ENCODE measurements around the gene RFX3. TPM values are rescaled to one million over a fixed set of nuclear protein-coding genes. Genes with fewer than 3 reads are reported as not detected.

RFX3 gene
- total and polyA plus RNA-seq, 4 donors: 0.30 to 4.6 (median 1.5) TPM

DNA sequence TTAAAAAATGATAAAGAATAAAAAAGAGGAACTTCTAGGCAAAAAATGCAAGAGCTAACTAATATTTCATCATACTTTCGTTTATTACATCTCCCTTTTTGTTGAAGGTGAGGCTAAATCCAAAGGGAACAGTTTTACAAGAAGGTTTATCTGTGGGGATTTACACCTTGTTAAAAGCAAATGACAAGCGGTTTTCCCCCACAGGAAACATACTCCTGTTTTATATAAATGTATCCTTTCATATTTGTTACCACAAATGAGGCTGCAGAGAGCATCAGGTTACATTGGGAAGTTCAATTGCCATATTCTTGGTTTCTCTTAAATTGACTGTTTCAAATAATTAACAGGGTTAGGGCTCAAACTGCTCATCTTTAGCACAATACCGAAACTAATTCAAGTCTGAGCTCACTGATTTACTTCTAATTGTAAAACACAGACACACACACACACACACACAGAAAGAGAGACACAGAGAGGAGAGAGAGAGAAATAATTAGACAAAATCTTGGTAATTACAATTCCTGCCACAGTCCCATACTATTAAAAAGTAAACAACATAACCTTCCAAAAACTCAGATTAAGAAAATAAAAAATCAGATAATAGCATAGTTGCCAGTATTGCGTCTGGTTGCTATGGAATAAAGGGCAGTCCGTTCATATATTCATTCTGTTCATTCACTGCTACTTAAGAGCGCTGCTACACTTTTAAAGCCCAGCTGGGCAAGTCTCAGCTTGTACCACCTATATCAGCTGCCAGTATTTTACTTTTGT is 17.1 kb downstream of the RFX3 start:
- WGBS: 84% methylated on average over 6 of the region's 6 CpGs
- H3K9ac ChIP-seq (ENCODE audit: low read depth in 1 of 2, low read length in 2 of 2): no peak overlapping the region

DNA sequence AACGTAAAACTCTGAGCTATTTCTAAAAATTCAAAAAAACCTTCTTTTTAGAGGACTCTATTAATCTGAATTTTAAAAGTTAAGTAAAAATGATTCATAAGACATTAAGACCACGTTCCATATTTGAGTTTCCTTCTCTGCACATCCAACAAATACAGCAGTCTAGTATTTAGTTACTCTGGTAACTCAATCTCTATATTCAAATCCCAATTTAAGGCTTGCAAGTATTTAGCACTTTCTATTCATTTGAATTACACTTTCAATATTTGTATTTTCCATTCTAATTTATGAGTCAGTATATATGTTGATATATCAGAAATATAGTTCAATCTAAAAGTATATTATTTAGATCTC is 17.7 kb downstream of the RFX3 start:
- no peaks in the 10 kb centered on the region for H3K4me1 ChIP-seq (ENCODE audit: control insufficient read depth in 4 of 4, insufficient read depth in 4 of 4, low read length in 3 of 4)
- H3K9ac ChIP-seq (ENCODE audit: low read depth in 1 of 2, low read length in 2 of 2): no peak overlapping the region
- H3K9me3 ChIP-seq (ENCODE audit: control insufficient read depth in 4 of 4, low read length in 3 of 4): no peaks in the 10 kb centered on the region
- H3K27me3 ChIP-seq (ENCODE audit: control insufficient read depth in 4 of 4, insufficient read depth in 4 of 4, low read length in 3 of 4): no peaks in the 10 kb centered on the region
- no peak for TF ChIP-seq YY1 (IDR thresholded peaks at IDR 0.05)
- no peak for TF ChIP-seq ATF3 (IDR thresholded peaks at IDR 0.05)
- TF ChIP-seq TAF1 (conservative IDR thresholded peaks at IDR 0.05): no peak
- TF ChIP-seq, protein P1, sequence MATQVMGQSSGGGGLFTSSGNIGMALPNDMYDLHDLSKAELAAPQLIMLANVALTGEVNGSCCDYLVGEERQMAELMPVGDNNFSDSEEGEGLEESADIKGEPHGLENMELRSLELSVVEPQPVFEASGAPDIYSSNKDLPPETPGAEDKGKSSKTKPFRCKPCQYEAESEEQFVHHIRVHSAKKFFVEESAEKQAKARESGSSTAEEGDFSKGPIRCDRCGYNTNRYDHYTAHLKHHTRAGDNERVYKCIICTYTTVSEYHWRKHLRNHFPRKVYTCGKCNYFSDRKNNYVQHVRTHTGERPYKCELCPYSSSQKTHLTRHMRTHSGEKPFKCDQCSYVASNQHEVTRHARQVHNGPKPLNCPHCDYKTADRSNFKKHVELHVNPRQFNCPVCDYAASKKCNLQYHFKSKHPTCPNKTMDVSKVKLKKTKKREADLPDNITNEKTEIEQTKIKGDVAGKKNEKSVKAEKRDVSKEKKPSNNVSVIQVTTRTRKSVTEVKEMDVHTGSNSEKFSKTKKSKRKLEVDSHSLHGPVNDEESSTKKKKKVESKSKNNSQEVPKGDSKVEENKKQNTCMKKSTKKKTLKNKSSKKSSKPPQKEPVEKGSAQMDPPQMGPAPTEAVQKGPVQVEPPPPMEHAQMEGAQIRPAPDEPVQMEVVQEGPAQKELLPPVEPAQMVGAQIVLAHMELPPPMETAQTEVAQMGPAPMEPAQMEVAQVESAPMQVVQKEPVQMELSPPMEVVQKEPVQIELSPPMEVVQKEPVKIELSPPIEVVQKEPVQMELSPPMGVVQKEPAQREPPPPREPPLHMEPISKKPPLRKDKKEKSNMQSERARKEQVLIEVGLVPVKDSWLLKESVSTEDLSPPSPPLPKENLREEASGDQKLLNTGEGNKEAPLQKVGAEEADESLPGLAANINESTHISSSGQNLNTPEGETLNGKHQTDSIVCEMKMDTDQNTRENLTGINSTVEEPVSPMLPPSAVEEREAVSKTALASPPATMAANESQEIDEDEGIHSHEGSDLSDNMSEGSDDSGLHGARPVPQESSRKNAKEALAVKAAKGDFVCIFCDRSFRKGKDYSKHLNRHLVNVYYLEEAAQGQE (IDR thresholded peaks at IDR 0.05): no peak
- TF ChIP-seq RAD21 (IDR thresholded peaks at IDR 0.05): no peak
- no peak for TF ChIP-seq JUND (IDR thresholded peaks at IDR 0.05)
- TF ChIP-seq EGR1 (IDR thresholded peaks at IDR 0.05; ENCODE audit: low read depth in 2 of 2): no peak
- TF ChIP-seq FOXA2 (IDR thresholded peaks at IDR 0.05): no peak
- TF ChIP-seq, protein P2, sequence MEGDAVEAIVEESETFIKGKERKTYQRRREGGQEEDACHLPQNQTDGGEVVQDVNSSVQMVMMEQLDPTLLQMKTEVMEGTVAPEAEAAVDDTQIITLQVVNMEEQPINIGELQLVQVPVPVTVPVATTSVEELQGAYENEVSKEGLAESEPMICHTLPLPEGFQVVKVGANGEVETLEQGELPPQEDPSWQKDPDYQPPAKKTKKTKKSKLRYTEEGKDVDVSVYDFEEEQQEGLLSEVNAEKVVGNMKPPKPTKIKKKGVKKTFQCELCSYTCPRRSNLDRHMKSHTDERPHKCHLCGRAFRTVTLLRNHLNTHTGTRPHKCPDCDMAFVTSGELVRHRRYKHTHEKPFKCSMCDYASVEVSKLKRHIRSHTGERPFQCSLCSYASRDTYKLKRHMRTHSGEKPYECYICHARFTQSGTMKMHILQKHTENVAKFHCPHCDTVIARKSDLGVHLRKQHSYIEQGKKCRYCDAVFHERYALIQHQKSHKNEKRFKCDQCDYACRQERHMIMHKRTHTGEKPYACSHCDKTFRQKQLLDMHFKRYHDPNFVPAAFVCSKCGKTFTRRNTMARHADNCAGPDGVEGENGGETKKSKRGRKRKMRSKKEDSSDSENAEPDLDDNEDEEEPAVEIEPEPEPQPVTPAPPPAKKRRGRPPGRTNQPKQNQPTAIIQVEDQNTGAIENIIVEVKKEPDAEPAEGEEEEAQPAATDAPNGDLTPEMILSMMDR (IDR thresholded peaks at IDR 0.05; ENCODE audit: low read depth, low read length, missing input control): no peak
- no peak for TF ChIP-seq GABPA (IDR thresholded peaks at IDR 0.05 in 1 of 2, conservative IDR thresholded peaks at IDR 0.05 in 1 of 2)
- TF ChIP-seq FOXA1 (IDR thresholded peaks at IDR 0.05): no peak
- TF ChIP-seq RXRA (IDR thresholded peaks at IDR 0.05): no peak
- no peak for TF ChIP-seq ZBTB33 (IDR thresholded peaks at IDR 0.05)
- TF ChIP-seq SP1 (IDR thresholded peaks at IDR 0.05): no peak
- TF ChIP-seq HNF4G (IDR thresholded peaks at IDR 0.05): no peak
- TF ChIP-seq MAX (IDR thresholded peaks at IDR 0.05): no peak
- no peak for TF ChIP-seq NR2F2 (IDR thresholded peaks at IDR 0.05)
- no peak for TF ChIP-seq HNF4A (conservative IDR thresholded peaks at IDR 0.05)
- 75% methylated on average over 2 of the region's 2 CpGs for WGBS
- no peaks in the 10 kb centered on the region for H3K36me3 ChIP-seq (ENCODE audit: control insufficient read depth in 4 of 4, insufficient read depth in 3 of 4, low read depth in 1 of 4, low read length in 3 of 4)
- no peak overlapping the region for H3K4me3 ChIP-seq (ENCODE audit: low read depth in 1 of 3, low read length in 3 of 3)
- DNase-seq (ENCODE audit: low spot score): no peak
- no peak overlapping the region for H3K27ac ChIP-seq (ENCODE audit: low read depth in 1 of 2, low read length in 2 of 2)

More for the DNA sequence above, 17.1 kb downstream of the RFX3 start:
- Histone ChIP-seq H3K36me3 (ENCODE audit: control insufficient read depth in 4 of 4, insufficient read depth in 3 of 4, low read depth in 1 of 4, low read length in 3 of 4) (no peaks in the 10 kb centered on the region), H3K27ac (ENCODE audit: low read depth in 1 of 2, low read length in 2 of 2) (no peak overlapping the region), H3K9me3 (ENCODE audit: control insufficient read depth in 4 of 4, low read length in 3 of 4) (no peaks in the 10 kb centered on the region), H3K4me3 (ENCODE audit: low read depth in 1 of 3, low read length in 3 of 3) (no peak overlapping the region), H3K27me3 (ENCODE audit: control insufficient read depth in 4 of 4, insufficient read depth in 4 of 4, low read length in 3 of 4) (no peaks in the 10 kb centered on the region), H3K4me1 (ENCODE audit: control insufficient read depth in 4 of 4, insufficient read depth in 4 of 4, low read length in 3 of 4) (no peaks in the 10 kb centered on the region)
- no peak for DNase-seq (ENCODE audit: low spot score)
- TF ChIP-seq FOXA1 (IDR thresholded peaks at IDR 0.05): no peak
- TF ChIP-seq TAF1 (conservative IDR thresholded peaks at IDR 0.05): no peak
- TF ChIP-seq, protein P1 (IDR thresholded peaks at IDR 0.05): no peak
- TF ChIP-seq JUND (IDR thresholded peaks at IDR 0.05): no peak

Data from liver (tissue), 9 donors.